CD4-positive, alpha-beta T cell treated with Interferon gamma for 1 hour (primary cell): ENCODE results near the gene ZBTB7C.
"Not testable (repeated sequence)": the region's sequence is repeated elsewhere in the genome, so short reads cannot be mapped to it uniquely, and the experiment has no call there.

Experiments
- DNase-seq: peaks from one replicate; pipeline ENCODE4 v3.0.0-alpha.2; 2020

The ZBTB7C gene

DNA sequence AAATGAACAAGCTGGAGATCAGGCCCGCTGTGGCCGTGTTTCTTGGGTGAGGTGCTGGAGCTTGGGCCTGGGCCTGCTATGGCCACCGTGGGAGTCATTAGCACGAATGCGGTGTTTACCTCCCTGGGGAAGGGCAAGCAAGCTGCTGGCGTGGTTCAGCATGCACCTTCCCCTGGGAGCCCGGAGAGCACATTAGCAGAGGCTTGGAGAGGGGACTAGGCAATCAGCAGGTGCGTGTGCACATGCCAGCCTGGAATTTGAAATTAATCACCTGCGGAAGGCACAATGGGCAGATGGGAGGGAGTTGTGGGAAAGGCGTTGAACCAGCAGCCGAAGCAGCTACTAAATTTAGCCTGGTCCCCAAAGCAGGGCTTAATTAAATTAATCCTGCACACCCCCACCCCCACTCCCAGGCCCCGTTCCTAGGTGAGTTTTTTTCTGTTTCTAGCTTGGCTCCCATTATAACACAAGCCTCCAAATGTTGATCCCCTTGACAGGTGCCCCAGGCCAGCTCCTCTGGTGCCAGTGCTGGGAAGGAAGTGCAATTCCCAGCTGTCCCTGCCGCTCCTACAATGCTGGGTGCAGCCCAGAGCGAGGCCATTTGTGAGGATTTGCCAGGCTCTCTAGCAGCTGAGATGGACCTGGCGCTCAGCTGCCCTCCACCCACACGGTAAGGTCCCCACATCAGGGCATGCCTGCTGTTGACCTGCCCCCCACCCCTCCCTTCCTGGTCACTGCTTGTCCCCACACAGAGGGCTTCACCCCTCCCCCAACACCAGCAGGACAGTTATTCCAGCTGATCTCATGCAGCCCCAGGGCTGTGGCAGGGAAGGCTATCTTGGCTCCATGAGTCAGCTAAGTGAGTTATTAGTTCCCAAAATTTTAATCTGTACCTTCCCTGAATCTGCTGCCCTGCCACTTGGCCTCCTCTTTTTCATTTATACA is 115.0 kb downstream of the ZBTB7C start:
- DNase-seq = no peak

DNA sequence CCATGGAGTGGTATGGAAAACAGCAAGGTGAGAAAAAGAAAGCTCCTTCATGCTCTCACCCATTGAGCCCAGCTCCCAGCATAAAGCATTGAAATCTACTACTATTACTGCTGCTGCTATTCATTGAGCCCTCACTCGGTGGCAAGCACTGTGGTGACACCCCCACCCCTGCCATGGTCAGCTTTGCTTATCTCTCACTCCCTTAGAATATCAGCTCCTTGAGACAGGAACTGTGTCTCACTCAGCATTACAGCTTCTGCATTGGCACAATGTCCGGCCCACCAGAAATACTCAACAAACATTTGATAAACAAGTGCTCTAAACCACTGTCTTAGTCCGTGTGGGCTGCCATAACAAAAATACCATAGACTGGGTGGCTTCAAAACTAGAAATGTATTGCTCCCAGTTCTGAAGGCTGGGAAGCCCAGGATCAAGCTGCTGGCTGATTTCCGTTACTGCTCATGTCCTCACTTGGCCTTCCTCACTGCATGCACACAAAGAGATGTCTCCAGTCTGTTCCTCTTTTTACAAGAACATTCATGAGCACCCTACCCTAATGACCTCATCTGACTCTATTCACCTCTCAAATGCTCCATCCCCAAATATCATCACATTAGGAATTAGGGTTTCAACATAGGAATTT is 116.3 kb downstream of the ZBTB7C start:
- DNase-seq = no peak

DNA sequence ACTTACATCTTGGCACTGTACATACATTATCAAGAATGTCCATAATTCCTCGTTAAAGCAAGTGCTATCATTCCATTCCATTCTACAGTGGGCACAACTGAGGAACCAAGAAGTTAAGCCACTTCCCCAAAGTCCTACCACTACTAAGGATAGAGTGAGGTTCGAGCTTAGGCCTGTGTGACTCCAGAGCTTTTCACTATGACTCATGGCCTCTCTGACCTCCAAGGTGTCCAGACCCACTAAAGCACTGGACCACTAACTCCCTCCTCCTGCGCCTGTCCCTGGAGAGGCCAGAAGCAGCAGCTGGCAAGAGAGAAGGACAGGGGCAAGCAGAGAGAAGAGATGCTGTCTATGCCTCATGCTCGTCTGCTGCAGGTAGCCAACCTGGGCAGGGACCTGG is 117.0 kb downstream of the ZBTB7C start:
- no peak for DNase-seq

DNA sequence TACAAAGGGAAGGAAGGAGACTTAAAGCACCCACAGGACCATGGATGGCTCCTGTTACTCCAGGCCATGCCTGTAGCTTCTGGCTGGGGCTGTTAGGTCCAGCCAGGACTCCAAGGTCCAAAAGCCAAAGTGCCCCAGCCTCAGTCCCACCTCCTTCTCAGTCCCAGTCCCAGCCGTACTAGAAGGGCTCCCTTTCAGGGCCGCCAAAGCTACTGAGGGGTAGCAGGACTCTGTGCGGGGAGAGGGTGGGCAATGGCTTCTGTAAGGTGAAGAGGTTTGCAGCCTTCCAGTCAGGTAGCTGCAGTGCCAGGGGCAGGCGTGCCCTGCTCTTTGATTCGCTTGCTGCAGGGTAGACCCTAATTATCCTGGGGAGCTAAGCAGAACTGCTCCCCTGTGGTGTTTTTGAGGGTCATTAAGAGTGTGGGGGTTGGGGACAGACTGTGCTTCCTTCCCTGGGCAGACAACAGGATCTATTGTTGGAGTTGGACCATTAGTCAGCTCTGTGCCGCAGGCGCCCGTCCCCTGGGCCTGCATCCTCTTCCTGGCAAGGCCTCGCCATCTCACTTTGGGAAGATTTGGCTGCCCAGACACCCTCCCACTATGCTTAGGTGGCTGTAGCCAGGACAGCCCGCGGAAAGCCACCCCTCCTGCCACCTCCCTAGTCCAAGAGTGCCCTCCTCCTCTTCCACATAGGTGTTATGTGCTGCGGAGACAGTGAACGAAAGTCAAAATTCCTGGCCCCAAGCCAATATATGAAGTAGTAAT is 118.8 kb downstream of the ZBTB7C start:
- DNase-seq = no peak

DNA sequence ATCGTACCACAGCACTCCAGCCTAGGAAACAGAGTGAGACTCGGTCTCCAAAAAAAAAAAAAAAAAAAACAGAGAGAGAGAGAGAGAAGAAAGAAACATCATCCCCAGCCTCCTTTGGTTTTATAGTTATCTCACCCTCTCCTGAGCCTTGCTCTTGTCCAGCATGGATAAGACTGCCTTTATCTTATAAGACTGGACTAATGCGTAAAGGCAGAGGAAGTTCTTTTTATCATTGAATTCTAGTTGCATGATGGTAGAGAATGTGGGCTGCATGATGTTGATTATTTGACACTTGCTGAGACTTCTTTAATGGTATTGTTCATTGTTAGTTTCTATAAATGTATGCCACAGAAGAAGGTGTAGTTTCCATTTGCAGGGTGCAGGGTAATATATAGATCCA is 124.4 kb downstream of the ZBTB7C start:
- no peak for DNase-seq

DNA sequence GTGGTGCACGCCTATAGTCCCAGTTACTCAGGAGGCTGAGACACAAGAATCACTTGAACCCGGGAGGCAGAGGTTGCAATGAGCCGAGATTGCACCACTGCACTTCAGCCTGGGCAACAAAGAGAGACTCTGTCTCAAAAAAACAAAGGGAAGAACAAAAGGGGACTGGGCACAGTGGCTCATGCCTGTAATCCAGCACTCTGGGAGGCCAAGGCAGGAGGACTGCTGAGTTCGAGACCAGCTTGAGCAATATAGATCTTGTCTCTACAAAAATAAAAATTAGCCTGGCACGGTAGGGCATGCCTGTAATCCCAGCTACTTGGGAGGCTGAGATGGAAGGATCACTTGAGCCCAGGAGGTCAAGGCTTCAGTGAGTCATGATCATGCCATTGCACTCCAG is 125.2 kb downstream of the ZBTB7C start:
- DNase-seq = not testable (repeated sequence)

DNA sequence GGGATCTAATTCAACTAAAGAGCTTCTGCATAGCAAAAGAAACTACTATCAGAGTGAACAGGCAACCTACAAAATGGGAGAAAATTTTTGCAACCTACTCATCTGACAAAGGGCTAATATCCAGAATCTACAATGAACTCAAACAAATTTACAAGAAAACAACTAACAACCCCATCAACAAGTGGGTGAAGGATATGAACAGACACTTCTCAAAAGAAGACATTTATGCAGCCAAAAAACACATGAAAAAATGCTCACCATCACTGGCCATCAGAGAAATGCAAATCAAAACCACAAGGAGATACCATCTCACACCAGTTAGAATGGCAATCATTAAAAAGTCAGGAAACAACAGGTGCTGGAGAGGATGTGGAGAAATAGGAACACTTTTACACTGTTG is 127.7 kb downstream of the ZBTB7C start:
- not testable (repeated sequence) for DNase-seq

DNA sequence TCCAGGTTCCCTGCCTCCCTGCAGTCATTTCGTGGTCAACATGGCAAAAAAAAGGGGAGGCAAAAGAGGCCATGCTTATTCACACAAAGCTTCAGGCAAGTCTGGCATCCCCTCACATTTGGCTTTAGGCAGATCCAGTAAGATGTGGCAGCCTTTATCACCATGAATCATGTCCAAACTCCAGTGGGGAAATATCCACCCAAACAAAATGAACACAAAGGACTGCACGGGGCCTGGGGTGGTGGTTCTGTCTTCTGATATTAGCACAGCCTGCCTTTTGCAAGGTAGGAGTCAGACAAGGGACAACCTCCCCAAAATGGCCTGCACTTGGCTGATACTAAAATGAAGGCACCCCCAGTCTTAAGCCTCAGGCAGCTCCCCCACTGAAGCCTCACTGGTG is 129.9 kb downstream of the ZBTB7C start:
- no peak for DNase-seq

DNA sequence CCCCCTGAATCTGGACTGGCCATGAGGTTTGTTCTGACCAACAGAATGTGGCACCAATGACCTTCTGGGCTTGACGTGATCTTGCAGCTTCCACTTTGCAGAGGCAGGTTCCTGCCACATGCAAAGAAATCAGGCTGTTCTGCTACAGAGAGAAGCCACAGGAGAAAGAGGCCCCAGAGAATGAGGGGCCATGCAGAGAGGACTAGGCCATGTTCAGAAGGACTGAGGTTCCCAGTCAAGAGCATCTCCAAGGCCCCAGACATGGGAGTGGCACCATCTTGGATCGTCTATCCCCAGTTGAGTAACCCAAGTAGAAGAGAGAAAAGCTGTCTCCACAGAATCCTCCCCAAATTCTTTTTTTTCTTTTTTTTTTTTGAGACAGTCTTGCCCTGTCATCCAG is 131.1 kb downstream of the ZBTB7C start:
- no peak for DNase-seq

DNA sequence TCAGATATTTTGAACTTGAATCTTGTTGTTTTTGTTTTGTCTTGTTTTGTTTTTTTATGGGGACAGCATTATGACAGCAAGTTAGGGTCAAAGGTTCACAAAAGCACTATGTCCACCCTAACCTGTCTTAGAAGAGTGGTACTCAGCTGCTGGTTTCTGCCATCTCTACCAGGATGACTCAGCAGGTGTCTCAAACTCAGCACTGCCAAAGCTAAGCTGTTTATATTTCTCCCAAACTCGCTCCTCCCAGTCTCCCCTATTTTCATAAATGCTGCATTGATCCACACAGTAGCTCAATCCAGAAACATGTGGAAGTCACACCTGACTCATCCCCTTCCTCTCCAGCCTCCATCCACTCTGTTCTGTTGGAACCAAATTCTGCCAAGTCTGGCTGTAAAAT is 134.9 kb downstream of the ZBTB7C start:
- DNase-seq = no peak

DNA sequence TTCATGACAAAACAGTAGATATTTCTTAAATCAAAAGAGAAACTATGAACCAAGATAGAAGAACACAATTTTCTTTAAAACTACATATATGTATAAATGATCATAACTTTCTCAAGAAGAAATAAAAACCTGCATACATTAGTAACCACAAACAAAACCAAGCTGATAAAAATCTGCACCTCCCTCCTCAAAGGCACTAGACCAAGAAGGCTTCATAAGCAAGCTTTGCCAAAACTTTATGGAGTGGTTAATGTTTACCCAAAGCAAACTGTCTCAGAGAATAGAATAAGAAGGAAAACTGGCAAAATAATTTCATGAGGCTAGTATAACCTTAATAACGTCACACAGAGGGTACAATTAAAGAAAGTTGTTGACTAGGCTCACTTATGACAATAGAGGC is 138.3 kb downstream of the ZBTB7C start:
- no peak for DNase-seq

DNA sequence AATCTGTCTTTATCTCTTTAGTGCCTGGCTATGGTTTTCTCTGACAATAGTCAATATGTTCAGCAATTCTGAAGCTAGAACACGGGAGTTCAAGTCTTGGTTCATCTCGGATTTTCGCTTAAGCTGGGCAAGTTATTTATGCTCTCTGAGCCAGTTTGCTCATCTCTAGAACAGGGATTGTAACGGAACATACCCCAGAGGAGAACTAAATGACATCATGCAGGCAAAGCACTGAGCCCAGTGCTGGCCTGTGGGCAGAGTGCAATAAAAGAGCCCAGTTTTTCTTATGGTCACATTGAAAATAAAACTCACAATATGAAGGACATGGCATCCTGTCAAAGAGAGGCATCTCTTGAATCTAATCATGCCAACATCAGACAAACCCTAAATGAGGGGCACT is 143.9 kb downstream of the ZBTB7C start:
- no peak for DNase-seq

DNA sequence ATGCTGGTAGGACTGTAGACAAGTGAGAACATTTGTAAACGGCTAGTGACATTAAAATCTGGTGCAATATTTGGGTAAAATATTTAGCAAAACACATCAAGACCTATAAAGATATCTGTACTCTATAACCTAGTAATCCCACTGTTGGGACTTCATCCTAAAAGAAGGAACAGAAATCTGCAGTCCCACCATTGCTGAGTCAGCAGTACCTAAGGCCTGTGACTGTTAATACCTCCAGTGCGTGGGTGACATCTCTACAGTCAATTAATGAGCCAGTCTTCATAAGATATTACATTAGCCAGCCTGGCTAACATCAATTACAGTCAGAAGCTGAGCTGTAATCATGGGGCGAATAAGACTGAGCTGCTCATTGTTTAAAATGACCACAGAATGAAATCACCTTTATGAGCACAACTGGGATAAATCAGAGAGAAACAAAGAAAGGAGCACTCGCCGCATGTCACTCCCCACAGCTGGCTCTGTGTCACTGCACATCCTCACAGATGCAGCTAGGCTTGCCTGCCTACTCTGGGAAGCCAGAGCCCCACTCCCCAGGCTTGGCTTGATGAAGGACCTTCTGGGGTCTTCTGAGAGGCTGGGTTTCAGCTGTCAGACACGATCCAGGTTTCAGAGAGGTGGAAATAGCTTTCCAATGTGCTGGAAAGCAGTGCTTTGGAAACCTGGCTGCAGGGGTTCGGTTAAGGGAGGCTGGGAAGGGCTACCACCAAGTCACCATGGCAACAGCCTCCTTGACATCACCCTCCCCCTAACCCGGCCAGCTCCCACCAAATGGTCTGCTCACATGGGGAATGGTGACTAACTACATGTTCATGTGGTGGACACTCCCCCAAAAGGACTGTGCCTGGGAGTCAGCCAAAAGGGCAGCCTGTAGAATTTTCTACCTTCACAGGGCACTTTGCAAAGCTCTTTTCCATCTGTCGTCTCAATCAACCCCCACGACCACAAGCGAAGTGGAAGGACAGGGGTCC is 145.0 kb downstream of the ZBTB7C start:
- DNase-seq = no peak

DNA sequence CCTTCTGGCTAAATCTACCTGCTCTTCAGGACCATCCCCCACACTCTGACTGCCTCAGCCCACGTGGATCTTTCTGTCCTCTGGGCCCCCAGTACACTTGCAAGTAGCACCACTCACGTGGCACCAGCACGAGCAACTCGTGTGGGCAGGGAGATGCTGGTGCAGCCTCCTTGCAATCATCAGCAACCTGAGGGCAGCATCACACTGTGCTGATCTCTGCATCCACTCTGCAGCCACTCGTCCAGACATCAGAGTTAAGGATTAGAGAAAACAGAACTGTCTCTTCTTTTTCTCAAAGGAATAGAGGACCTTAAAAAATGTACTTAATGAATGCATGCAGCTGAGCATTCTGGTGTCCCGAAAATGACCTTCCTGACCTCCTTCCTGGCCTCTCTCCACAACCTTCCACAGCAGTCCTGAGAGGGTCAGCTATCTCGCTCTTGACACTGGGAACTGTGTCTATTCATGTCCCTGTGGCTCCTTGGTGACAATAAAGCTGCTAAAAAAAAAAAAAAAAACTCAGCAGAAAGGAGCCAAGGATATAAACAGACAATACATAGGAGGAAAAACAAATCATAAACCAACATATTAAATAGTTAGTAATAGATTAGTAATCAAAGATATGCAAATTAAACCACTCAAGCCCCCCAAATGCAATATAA is 145.9 kb downstream of the ZBTB7C start:
- no peak for DNase-seq

DNA sequence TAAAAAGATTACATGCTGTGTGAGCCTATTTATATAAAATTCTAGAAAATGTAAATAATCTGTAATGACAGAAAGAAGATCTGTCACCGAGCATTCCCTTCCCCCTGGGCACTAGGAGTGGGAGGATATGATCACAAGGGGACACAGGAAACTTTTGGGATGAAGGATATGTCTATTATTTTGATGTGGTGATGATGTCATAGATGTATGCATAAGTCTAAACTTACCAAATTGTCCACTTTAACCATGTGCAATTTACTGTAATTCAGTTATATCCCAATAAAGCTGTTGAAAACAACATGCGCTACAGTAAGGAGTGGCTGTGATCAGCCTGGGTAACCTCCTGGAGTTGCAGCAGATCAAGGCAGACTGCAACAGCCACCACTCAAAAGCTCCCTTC is 148.9 kb downstream of the ZBTB7C start:
- DNase-seq = no peak

DNA sequence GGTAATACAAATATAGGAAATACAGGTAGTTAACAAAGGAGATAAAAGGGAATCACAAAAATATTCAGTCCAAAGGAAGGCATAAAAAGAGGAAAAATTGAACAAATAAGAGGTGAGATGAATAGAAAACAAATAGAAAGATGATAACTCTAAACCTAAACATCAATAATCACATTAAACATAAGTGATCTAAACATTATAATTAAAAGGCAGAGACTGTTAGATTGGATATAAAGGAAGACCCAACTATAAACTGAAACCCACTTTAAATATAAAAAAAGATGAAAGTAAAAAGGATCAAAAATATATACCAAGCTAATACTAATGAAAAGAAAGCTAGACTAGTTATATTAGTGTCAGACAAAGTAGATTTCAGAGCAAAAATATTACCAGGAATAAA is 152.3 kb downstream of the ZBTB7C start:
- DNase-seq = no peak

DNA sequence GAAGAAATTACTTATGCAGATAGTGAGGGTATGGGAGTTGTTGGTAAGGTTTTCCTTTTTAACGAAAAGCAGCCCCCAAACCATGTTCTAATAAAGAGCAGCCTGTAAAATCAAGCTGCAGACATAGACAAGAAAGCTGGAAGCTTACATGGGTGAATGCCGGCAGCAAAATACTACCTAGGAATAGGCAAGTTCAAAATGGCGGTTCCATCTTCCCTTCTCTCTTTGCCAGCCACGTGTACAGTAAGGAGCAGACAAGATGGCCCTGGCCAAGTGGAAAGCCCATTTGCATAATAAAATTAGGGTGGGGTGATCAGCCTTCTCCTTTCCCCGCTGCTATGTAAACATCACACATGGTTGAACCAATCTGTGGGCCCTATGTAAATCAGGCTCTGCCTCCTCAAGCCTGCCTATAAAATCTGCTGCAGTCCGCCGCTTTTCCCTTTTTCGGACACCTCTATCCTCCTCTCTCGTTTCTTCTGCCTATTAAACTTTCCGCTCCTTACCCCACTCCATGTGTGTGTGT is 155.0 kb downstream of the ZBTB7C start:
- DNase-seq = no peak

DNA sequence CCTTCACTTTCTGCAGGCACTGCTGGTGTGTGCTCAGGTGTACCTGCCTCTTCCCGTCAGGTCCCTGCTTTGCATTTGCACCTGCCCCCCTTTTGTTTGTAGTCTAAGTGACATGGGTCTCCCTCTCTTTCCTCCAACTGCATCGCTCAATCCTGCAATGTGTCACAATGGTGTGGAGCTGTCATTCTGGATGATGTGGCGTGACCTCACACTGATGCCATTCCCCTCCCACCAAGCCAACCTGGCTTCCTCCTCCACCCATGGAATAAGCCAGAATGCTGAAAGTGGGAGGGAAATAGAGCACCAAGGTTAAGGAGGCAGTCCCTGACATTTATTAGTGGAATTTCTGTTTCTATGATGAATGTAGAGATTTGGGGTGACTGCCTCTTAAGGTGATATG is 156.7 kb downstream of the ZBTB7C start:
- DNase-seq = no peak

DNA sequence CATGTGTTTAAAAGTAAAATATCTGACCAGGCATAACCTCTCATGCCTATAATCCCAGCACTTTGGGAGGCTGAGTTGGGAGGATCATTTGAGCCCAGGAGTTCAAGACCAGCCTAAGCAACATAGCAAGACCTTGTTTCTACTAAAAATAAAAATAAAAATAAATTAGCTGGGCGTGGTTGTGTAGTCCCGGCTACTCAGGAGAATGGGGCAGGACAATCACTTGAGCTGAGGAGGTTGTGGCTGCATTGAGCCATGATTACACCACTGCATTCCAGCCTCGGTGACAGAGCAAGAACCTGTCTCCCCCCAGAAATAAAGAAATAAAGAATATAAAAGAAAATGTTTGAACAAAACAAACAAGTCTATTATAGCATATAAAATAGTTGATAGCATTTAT is 158.3 kb downstream of the ZBTB7C start:
- DNase-seq = no peak

DNA sequence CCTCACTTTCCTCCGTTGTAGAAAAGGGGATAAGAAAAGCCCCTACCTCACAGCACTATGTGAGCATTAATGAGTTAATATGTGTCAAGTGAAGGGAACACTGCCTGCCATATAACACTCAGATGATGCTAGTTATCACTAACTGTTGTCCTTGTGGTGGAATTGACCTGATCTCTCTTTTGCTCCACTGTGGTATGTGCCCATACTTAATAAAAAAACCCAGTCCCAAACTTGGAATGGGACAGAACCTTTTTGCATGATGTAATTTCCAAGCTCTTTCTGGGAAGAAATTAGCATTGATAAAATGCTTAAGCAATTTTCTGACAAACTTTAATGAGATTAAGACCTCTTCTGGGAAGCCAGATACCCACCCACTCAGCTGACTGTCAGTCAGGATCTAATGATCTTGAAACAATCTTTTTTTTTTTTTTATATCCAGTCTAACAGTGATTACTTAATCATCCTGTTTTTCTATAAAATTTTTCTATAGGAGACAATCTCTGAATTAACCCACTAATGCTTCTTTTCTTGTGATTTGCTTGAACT is 158.7 kb downstream of the ZBTB7C start:
- no peak for DNase-seq

DNA sequence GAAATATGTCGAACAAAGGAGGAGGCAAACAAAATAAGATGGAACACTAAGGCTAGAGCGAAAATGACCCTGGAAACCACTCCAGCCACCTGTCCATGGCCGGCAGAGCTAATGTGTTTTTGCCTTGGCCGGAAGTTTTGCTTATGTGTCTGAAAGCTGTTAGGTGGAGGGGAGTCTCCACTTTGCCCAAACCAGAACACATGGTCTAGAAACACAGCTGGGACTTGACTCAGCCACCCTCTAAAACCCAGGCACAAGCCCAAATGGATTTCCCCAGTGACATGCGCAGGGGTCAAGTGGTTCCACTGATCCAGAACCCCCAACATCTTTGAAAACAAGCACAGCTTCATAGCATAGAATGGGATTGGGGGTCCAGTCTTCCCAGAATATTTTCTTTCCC is 159.3 kb downstream of the ZBTB7C start:
- DNase-seq = no peak
